Neuron (in vitro differentiated cells): ENCODE data around the gene CHN2.

Experiments used
- H2AFZ ChIP-seq: one replicate; pipeline ENCODE4 v1.6.1; 2013; ENCODE audit warnings: low read depth, mild to moderate bottlenecking, inconsistent platforms, low read length, moderate library complexity
- H3K27me3 ChIP-seq: one replicate; pipeline ENCODE4 v1.6.1; 2013; ENCODE audit warnings: low read length; ENCODE audit not compliant: insufficient read depth
- H3K36me3 ChIP-seq: one replicate; pipeline ENCODE4 v1.6.1; 2013; ENCODE audit warnings: low read length; ENCODE audit not compliant: insufficient read depth
- H3K4me1 ChIP-seq: one replicate; pipeline ENCODE4 v1.6.1; 2013; ENCODE audit warnings: low read length; ENCODE audit not compliant: insufficient read depth
- H3K4me3 ChIP-seq: 2 replicates; pipeline ENCODE4 v1.5.1; 2013; ENCODE audit warnings: mild to moderate bottlenecking, low read length, moderate library complexity
- H3K9me3 ChIP-seq: one replicate; pipeline ENCODE4 v1.6.1; 2013; ENCODE audit warnings: low read length

CHN2 gene

GRCh38 chr7:29289156-29290021 lies 94.8 kb downstream of the CHN2 start:
- H2AFZ ChIP-seq = no peak overlapping the region
- no peaks in the 10 kb centered on the region for H3K27me3 ChIP-seq
- no peak overlapping the region for H3K4me3 ChIP-seq

GRCh38 chr7:29290829-29291228 lies 96.3 kb downstream of the CHN2 start:
- no peak overlapping the region for H2AFZ ChIP-seq
- no peaks in the 10 kb centered on the region for H3K27me3 ChIP-seq
- no peaks in the 10 kb centered on the region for H3K4me1 ChIP-seq
- no peak overlapping the region for H3K4me3 ChIP-seq
- no peaks in the 10 kb centered on the region for H3K36me3 ChIP-seq
- no peaks in the 10 kb centered on the region for H3K9me3 ChIP-seq

More at GRCh38 chr7:29289156-29290021, 94.8 kb downstream of the CHN2 start:
- H3K4me1 ChIP-seq = no peaks in the 10 kb centered on the region
- H3K9me3 ChIP-seq = no peaks in the 10 kb centered on the region
- no peaks in the 10 kb centered on the region for H3K36me3 ChIP-seq

GRCh38 chr7:29291723-29292618 lies 97.4 kb downstream of the CHN2 start:
- H3K36me3 ChIP-seq = no peaks in the 10 kb centered on the region
- H3K4me1 ChIP-seq = no peaks in the 10 kb centered on the region
- no peaks in the 10 kb centered on the region for H3K27me3 ChIP-seq
- no peak overlapping the region for H3K4me3 ChIP-seq
- H2AFZ ChIP-seq = no peak overlapping the region
- H3K9me3 ChIP-seq = no peaks in the 10 kb centered on the region

GRCh38 chr7:29292886-29293658 lies 98.5 kb downstream of the CHN2 start:
- no peak overlapping the region for H3K4me3 ChIP-seq
- no peaks in the 10 kb centered on the region for H3K27me3 ChIP-seq
- H2AFZ ChIP-seq = no peak overlapping the region
- H3K4me1 ChIP-seq = no peaks in the 10 kb centered on the region
- no peaks in the 10 kb centered on the region for H3K36me3 ChIP-seq
- H3K9me3 ChIP-seq = no peaks in the 10 kb centered on the region

GRCh38 chr7:29296421-29296820 lies 101.8 kb downstream of the CHN2 start:
- no peaks in the 10 kb centered on the region for H3K36me3 ChIP-seq
- H3K9me3 ChIP-seq = no peaks in the 10 kb centered on the region
- no peak overlapping the region for H3K4me3 ChIP-seq
- H3K4me1 ChIP-seq = peaks cover 6% of the 10 kb centered on the region
- H2AFZ ChIP-seq = no peak overlapping the region
- H3K27me3 ChIP-seq = no peaks in the 10 kb centered on the region

- Histone ChIP-seq H3K27me3 (no peaks in the 10 kb centered on the region), H3K4me1 (peaks cover 6% of the 10 kb centered on the region), H3K9me3 (no peaks in the 10 kb centered on the region), H3K4me3 (no peak overlapping the region), H3K36me3 (no peaks in the 10 kb centered on the region), H2AFZ (no peak overlapping the region)
Observed at GRCh38 chr7:29297194-29297890, 102.8 kb downstream of the CHN2 start.

GRCh38 chr7:29299086-29299485 lies 104.5 kb downstream of the CHN2 start:
- H3K4me3 ChIP-seq = no peak overlapping the region
- peaks cover 6% of the 10 kb centered on the region for H3K4me1 ChIP-seq
- H2AFZ ChIP-seq = no peak overlapping the region
- no peaks in the 10 kb centered on the region for H3K36me3 ChIP-seq
- H3K27me3 ChIP-seq = no peaks in the 10 kb centered on the region
- H3K9me3 ChIP-seq = no peaks in the 10 kb centered on the region

GRCh38 chr7:29300026-29300480 lies 105.5 kb downstream of the CHN2 start:
- peaks cover 6% of the 10 kb centered on the region for H3K4me1 ChIP-seq
- no peak overlapping the region for H2AFZ ChIP-seq
- H3K4me3 ChIP-seq = no peak overlapping the region
- no peaks in the 10 kb centered on the region for H3K27me3 ChIP-seq
- H3K36me3 ChIP-seq = no peaks in the 10 kb centered on the region
- H3K9me3 ChIP-seq = no peaks in the 10 kb centered on the region

GRCh38 chr7:29300649-29301048 lies 106.1 kb downstream of the CHN2 start:
- H3K27me3 ChIP-seq = no peaks in the 10 kb centered on the region
- no peak overlapping the region for H3K4me3 ChIP-seq
- no peak overlapping the region for H2AFZ ChIP-seq
- no peaks in the 10 kb centered on the region for H3K9me3 ChIP-seq
- H3K4me1 ChIP-seq = peaks cover 6% of the 10 kb centered on the region
- no peaks in the 10 kb centered on the region for H3K36me3 ChIP-seq

- no peak overlapping the region for H3K4me3 ChIP-seq
- H3K36me3 ChIP-seq = no peaks in the 10 kb centered on the region
- H2AFZ ChIP-seq = no peak overlapping the region
- H3K27me3 ChIP-seq = no peaks in the 10 kb centered on the region
- no peaks in the 10 kb centered on the region for H3K9me3 ChIP-seq
- peaks cover 13% of the 10 kb centered on the region for H3K4me1 ChIP-seq
Observed at GRCh38 chr7:29302666-29303395, 108.3 kb downstream of the CHN2 start.

GRCh38 chr7:29304756-29305155 lies 110.2 kb downstream of the CHN2 start:
- H3K36me3 ChIP-seq = no peaks in the 10 kb centered on the region
- peaks cover 13% of the 10 kb centered on the region for H3K4me1 ChIP-seq
- no peaks in the 10 kb centered on the region for H3K27me3 ChIP-seq
- H3K9me3 ChIP-seq = no peaks in the 10 kb centered on the region
- no peak overlapping the region for H3K4me3 ChIP-seq
- H2AFZ ChIP-seq = no peak overlapping the region
